ENCODE measurements around the gene PPBP. TPM values are rescaled to one million over a fixed set of nuclear protein-coding genes. Genes with fewer than 3 reads are reported as not detected.

PPBP gene
- total RNA-seq, 1 experiment from 2014 or later = not detected

DNA sequence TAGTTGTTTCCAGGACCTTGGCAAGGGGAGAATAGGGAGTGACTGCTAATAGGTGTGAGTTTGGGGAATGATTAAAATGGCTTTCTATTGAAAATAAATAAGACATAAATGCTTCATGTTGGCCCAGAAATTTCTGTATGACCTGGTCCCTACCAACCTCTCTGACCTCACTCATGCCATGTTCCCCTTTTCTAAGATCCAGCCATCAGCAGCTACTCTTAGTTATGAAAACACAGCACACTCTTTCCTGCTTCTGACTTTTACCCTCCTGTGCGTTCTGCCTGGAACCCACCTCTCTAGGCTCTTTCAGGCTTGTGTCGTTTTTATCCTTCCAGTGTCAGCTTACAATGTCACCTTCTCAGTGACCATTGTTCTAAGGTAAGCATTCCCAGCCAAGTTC is 25.3 kb upstream of the PPBP start:
- Histone ChIP-seq H3K4me1 (replicated peaks) (no peaks in the 10 kb centered on the region), H3K27me3 (replicated peaks) (no peaks in the 10 kb centered on the region), H3K27ac (no peak overlapping the region), H3K4me3 (no peak overlapping the region), H3K9me3 (replicated peaks) (no peaks in the 10 kb centered on the region), H3K36me3 (no peaks in the 10 kb centered on the region)
- no peak for DNase-seq (ENCODE audit: low read depth in 1 of 2, low spot score in 2 of 2)

DNA sequence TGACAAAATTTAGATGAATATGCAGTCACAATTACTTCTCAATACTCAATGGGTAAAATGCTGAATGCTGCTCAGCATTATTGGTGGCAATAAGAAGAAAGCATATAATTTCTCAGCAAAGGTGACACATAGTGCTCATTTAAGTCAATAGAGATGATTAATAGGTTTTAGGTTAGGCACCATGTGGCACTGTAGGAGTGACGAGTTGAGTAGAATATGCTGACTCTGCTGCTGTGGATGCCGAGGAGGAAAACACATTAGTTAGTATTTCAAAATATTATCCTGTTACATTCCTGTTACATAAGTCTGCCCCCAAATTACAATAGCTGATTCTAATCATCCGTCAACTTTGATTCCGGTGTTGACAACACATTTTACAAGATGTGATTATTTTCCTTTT is 24.1 kb upstream of the PPBP start:
- H3K27ac ChIP-seq = no peak overlapping the region
- H3K9me3 ChIP-seq (replicated peaks) = no peaks in the 10 kb centered on the region
- no peaks in the 10 kb centered on the region for H3K27me3 ChIP-seq (replicated peaks)
- DNase-seq (ENCODE audit: low read depth in 1 of 2, low spot score in 2 of 2) = no peak
- H3K4me1 ChIP-seq (replicated peaks) = no peaks in the 10 kb centered on the region
- H3K36me3 ChIP-seq = no peaks in the 10 kb centered on the region
- no peak overlapping the region for H3K4me3 ChIP-seq

DNA sequence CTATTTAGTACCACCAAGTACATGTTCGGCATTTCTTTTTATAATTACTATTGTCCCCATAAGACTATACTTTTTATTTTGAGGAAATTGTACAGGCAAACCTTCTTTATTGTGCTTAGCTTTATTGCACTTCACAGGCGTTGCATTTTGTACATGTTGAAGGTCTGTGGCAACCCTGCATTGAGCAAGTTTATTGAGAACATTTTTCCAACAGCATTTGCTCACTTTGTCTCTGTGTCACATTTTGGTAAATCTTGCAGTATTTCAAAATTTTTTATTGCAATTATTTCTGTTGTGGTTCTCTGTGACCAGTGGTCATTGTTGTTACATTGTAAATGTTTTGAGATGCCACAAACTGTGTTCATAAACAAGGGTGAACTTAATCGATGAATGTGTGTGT is 21.3 kb upstream of the PPBP start:
- Histone ChIP-seq H3K36me3 (no peaks in the 10 kb centered on the region), H3K27me3 (replicated peaks) (0 out of 2 replicates have a peak, but pooled peaks cover 5% of the 10 kb centered on the region), H3K4me1 (replicated peaks) (no peaks in the 10 kb centered on the region), H3K27ac (no peak overlapping the region), H3K9me3 (replicated peaks) (no peaks in the 10 kb centered on the region), H3K4me3 (no peak overlapping the region)
- DNase-seq (ENCODE audit: low read depth in 1 of 2, low spot score in 2 of 2) = no peak

DNA sequence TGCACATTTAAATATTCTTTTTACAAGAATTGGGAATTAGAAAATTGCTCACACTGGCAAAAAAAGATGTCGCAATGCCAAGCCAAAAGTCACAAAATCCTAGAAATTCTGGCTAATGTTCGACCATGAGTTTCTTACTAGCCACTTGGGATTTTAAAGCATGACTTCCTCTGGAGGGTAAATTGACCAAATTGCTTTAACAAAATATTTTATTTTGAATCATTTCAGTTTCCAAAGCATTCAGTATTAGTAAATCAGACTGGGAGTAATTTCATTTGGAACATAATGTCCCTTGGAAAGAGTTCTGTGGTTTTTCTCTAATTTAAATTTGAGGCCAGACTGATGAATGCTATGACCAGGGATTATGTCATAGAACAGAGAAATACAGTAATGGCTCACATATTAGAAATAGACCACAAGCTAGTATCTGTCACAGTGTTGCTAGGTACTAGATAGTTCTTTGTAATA is 18.1 kb upstream of the PPBP start:
- Histone ChIP-seq H3K36me3 (no peaks in the 10 kb centered on the region), H3K27me3 (replicated peaks) (0 out of 2 replicates have a peak, but pooled peaks cover 5% of the 10 kb centered on the region), H3K4me1 (replicated peaks) (no peaks in the 10 kb centered on the region), H3K4me3 (no peak overlapping the region), H3K9me3 (replicated peaks) (no peaks in the 10 kb centered on the region), H3K27ac (no peak overlapping the region)
- DNase-seq (ENCODE audit: low read depth in 1 of 2, low spot score in 2 of 2) = no peak

- H3K36me3 ChIP-seq = no peaks in the 10 kb centered on the region
- H3K4me1 ChIP-seq (replicated peaks) = no peaks in the 10 kb centered on the region
- no peak for DNase-seq (ENCODE audit: low read depth in 1 of 2, low spot score in 2 of 2)
- H3K27ac ChIP-seq = no peak overlapping the region
- no peak overlapping the region for H3K4me3 ChIP-seq
- 0 out of 2 replicates have a peak, but pooled peaks cover 5% of the 10 kb centered on the region for H3K27me3 ChIP-seq (replicated peaks)
- H3K9me3 ChIP-seq (replicated peaks) = no peaks in the 10 kb centered on the region
These were observed 17.5 kb upstream of the PPBP start for GRCh38 chr4:74005528-74005927.

- Histone ChIP-seq H3K4me3 (no peak overlapping the region), H3K4me1 (replicated peaks) (no peaks in the 10 kb centered on the region), H3K36me3 (no peaks in the 10 kb centered on the region), H3K27me3 (replicated peaks) (0 out of 2 replicates have a peak, but pooled peaks cover 5% of the 10 kb centered on the region), H3K27ac (no peak overlapping the region), H3K9me3 (replicated peaks) (no peaks in the 10 kb centered on the region)
- no peak for DNase-seq (ENCODE audit: low read depth in 1 of 2, low spot score in 2 of 2)
These were observed 16.7 kb upstream of the PPBP start for GRCh38 chr4:74004668-74005067.

DNA sequence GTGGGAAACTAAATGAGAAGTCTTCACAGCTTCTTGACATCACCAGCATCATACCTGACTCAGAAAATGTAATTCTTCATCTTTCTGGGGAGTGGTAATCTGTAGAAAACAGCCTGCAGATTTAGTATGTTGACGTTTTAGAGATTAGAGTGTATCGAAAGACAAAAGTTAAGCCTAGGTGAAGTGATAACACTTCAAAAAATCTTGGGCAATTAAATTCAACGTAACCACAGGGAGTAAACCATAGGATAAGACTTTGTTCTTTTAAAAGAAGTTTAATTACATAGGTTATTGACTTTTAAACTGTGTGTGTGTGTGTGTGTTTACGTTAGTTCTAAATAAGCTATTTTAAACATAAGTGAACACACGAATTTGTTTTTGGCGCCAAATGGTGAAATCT is 12.3 kb upstream of the PPBP start:
- Histone ChIP-seq H3K4me1 (replicated peaks) (0 out of 2 replicates have a peak, but pooled peaks cover 3% of the 10 kb centered on the region), H3K36me3 (no peaks in the 10 kb centered on the region), H3K27me3 (replicated peaks) (no peaks in the 10 kb centered on the region), H3K4me3 (no peak overlapping the region), H3K27ac (no peak overlapping the region), H3K9me3 (replicated peaks) (no peaks in the 10 kb centered on the region)
- DNase-seq (ENCODE audit: low read depth in 1 of 2, low spot score in 2 of 2) = no peak

- DNase-seq (ENCODE audit: low read depth in 1 of 2, low spot score in 2 of 2) = no peak
- Histone ChIP-seq H3K27me3 (replicated peaks) (no peaks in the 10 kb centered on the region), H3K4me1 (replicated peaks) (0 out of 2 replicates have a peak, but pooled peaks cover 3% of the 10 kb centered on the region), H3K27ac (no peak within 1 kb of the TSS), H3K4me3 (no peak within 1 kb of the TSS), H3K36me3 (no peaks in the 10 kb centered on the region), H3K9me3 (replicated peaks) (no peaks in the 10 kb centered on the region)
These were observed 10.3 kb upstream of the PPBP start, which contains the start of gene CXCL5 for GRCh38 chr4:73998040-73999011. TSS of gene CXCL5 (minus strand) at chr4:73998677. CDS start at chr4:73998581, 96 bp downstream.

- Histone ChIP-seq H3K4me3 (no peak overlapping the region), H3K4me1 (replicated peaks) (no peaks in the 10 kb centered on the region), H3K27me3 (replicated peaks) (no peaks in the 10 kb centered on the region), H3K27ac (no peak overlapping the region), H3K9me3 (replicated peaks) (no peaks in the 10 kb centered on the region), H3K36me3 (no peaks in the 10 kb centered on the region)
- no peak for DNase-seq (ENCODE audit: low read depth in 1 of 2, low spot score in 2 of 2)
These were observed 4.1 kb upstream of the PPBP start for GRCh38 chr4:73992050-73992449.

- Histone ChIP-seq H3K36me3 (no peaks in the 10 kb centered on the region), H3K27ac (no peak overlapping the region), H3K9me3 (replicated peaks) (no peaks in the 10 kb centered on the region), H3K27me3 (replicated peaks) (no peaks in the 10 kb centered on the region), H3K4me1 (replicated peaks) (no peaks in the 10 kb centered on the region), H3K4me3 (no peak overlapping the region)
- no peak for DNase-seq (ENCODE audit: low read depth in 1 of 2, low spot score in 2 of 2)
These were observed 3.7 kb upstream of the PPBP start for GRCh38 chr4:73991742-73992000.

GRCh38 chr4:73990988-73991741 is 3.2 kb upstream of the PPBP start:
- H3K36me3 ChIP-seq = no peaks in the 10 kb centered on the region
- H3K27ac ChIP-seq = no peak overlapping the region
- H3K9me3 ChIP-seq (replicated peaks) = no peaks in the 10 kb centered on the region
- no peak overlapping the region for H3K4me3 ChIP-seq
- no peaks in the 10 kb centered on the region for H3K4me1 ChIP-seq (replicated peaks)
- no peaks in the 10 kb centered on the region for H3K27me3 ChIP-seq (replicated peaks)
- no peak for DNase-seq (ENCODE audit: low read depth in 1 of 2, low spot score in 2 of 2)

- H3K27ac ChIP-seq = no peak overlapping the region
- no peaks in the 10 kb centered on the region for H3K4me1 ChIP-seq (replicated peaks)
- H3K27me3 ChIP-seq (replicated peaks) = no peaks in the 10 kb centered on the region; the same call in 1 of the 2 replicates
- no peaks in the 10 kb centered on the region for H3K9me3 ChIP-seq (replicated peaks)
- no peak overlapping the region for H3K4me3 ChIP-seq
- no peaks in the 10 kb centered on the region for H3K36me3 ChIP-seq
- no peak for DNase-seq (ENCODE audit: low read depth in 1 of 2, low spot score in 2 of 2)
These were observed 1.9 kb upstream of the PPBP start for GRCh38 chr4:73989928-73990327.

DNA sequence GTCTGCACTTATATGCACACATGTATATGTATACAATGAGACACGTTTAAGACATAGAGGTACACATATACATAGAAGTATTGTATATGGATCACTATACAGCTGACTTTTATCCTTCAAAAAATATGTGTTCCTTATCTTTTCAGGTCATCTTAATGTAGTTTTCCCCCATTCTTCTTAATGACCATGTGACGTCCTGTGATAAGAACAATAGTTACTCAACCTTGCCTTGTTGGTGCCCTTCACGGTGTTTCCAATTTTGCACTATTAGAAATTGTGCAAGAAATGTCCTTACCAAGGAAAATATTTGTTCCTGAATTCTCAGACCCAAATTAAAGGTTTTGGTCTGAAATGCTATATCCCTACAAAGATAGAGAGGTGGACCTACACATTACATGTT is 1.0 kb upstream of the PPBP start:
- H3K27ac ChIP-seq = no peak overlapping the region
- H3K9me3 ChIP-seq (replicated peaks) = no peaks in the 10 kb centered on the region
- no peaks in the 10 kb centered on the region; the same call in 1 of the 2 replicates for H3K27me3 ChIP-seq (replicated peaks)
- H3K36me3 ChIP-seq = no peaks in the 10 kb centered on the region
- H3K4me3 ChIP-seq = no peak overlapping the region
- no peak for DNase-seq (ENCODE audit: low read depth in 1 of 2, low spot score in 2 of 2)
- H3K4me1 ChIP-seq (replicated peaks) = no peaks in the 10 kb centered on the region

DNA sequence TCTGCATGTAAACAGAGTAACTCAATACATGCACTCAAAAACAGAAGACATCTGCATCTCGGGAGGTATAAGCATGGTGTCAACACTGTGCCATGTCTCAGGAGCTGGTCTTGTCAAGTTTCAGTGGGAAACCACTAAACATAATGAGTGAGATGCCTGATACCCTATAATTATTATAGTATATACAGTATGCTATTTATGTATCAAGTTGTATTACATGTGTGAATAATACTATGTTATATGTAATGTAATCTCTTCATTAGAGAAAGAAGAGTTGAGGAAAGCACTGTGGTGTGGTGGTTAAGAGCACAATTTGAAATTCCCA is 2.5 kb downstream of the PPBP start:
- Histone ChIP-seq H3K4me3 (no peak overlapping the region), H3K9me3 (replicated peaks) (no peaks in the 10 kb centered on the region), H3K27ac (no peak overlapping the region), H3K36me3 (no peaks in the 10 kb centered on the region), H3K27me3 (replicated peaks) (no peaks in the 10 kb centered on the region; the same call in none of the 2 replicates), H3K4me1 (replicated peaks) (no peaks in the 10 kb centered on the region)
- DNase-seq (ENCODE audit: low read depth in 1 of 2, low spot score in 2 of 2) = no peak
